Measurements from ENCODE around the gene RTF2.

- TF ChIP-seq, protein P1, sequence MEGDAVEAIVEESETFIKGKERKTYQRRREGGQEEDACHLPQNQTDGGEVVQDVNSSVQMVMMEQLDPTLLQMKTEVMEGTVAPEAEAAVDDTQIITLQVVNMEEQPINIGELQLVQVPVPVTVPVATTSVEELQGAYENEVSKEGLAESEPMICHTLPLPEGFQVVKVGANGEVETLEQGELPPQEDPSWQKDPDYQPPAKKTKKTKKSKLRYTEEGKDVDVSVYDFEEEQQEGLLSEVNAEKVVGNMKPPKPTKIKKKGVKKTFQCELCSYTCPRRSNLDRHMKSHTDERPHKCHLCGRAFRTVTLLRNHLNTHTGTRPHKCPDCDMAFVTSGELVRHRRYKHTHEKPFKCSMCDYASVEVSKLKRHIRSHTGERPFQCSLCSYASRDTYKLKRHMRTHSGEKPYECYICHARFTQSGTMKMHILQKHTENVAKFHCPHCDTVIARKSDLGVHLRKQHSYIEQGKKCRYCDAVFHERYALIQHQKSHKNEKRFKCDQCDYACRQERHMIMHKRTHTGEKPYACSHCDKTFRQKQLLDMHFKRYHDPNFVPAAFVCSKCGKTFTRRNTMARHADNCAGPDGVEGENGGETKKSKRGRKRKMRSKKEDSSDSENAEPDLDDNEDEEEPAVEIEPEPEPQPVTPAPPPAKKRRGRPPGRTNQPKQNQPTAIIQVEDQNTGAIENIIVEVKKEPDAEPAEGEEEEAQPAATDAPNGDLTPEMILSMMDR (IDR thresholded peaks at IDR 0.05), result no peak
- TF ChIP-seq POLR2A (IDR thresholded peaks at IDR 0.05), result no peak
These were observed 43.5 kb upstream of the RTF2 start for GRCh38 chr20:56424931-56425330.
